AG04449 (cell line): ENCODE results near the gene HAO2.

Source experiments
- CTCF ChIA-PET: fragments of 350-600 bp; formaldehyde crosslinking; extraction: SDS; loops from one replicate; lab custom pipeline; 2021; ENCODE audit warnings: antibody characterized with exemption; lab: Yijun Ruan, JAX
- POLR2A ChIA-PET: fragments of 400-600, 350-600 bp; formaldehyde crosslinking; extraction: SDS; loops from one replicate; lab custom pipeline; 2020; ENCODE audit warnings: antibody characterized with exemption, inconsistent platforms; lab: Yijun Ruan, JAX
- DNase-seq: peaks from one replicate; pipeline ENCODE4 v3.0.0-alpha.2; 2010; ENCODE audit warnings: low read depth, low spot score
- H3K4me3 ChIP-seq: 2 replicates; pipeline ENCODE4 v1.5.1; 2011; ENCODE audit warnings: low read depth, mild to moderate bottlenecking, control low read depth, low read length
- CTCF ChIP-seq: IDR thresholded peaks from one replicate; pipeline ENCODE4 v1.5.1; 2011; ENCODE audit warnings: mild to moderate bottlenecking, moderate library complexity, low read length, control low read depth, inconsistent platforms; ENCODE audit not compliant: insufficient read depth; ENCODE audit errors: missing control alignments

Gene HAO2

GRCh38 chr1:119380983-119381662 is 12.5 kb downstream of the HAO2 start:
- H3K4me3 ChIP-seq: no peak overlapping the region
- POLR2A ChIA-PET: no interaction called here
- no peak for TF ChIP-seq CTCF
- CTCF ChIA-PET: no interaction called here
- no peak for DNase-seq

- no peak for DNase-seq
- TF ChIP-seq CTCF: no peak
- ChIA-PET CTCF (no interaction called here), POLR2A (no interaction called here)
- no peak overlapping the region for H3K4me3 ChIP-seq
Measured at GRCh38 chr1:119384591-119384990, 16.0 kb downstream of the HAO2 start.

- H3K4me3 ChIP-seq: no peak overlapping the region
- ChIA-PET CTCF (no interaction called here), POLR2A (no interaction called here)
- DNase-seq: no peak
- TF ChIP-seq CTCF: no peak
Measured at GRCh38 chr1:119385650-119386049, 17.1 kb downstream of the HAO2 start.

- no peak for DNase-seq
- ChIA-PET CTCF (no interaction called here), POLR2A (no interaction called here)
- H3K4me3 ChIP-seq: no peak overlapping the region
- no peak for TF ChIP-seq CTCF
Measured at GRCh38 chr1:119387858-119388257, 19.3 kb downstream of the HAO2 start.

GRCh38 chr1:119388450-119388849 is 19.9 kb downstream of the HAO2 start:
- DNase-seq: no peak
- ChIA-PET POLR2A (no interaction called here), CTCF (no interaction called here)
- TF ChIP-seq CTCF: no peak
- H3K4me3 ChIP-seq: no peak overlapping the region

GRCh38 chr1:119390526-119390925 is 21.9 kb downstream of the HAO2 start:
- no peak for TF ChIP-seq CTCF
- CTCF ChIA-PET: no interaction called here

More at GRCh38 chr1:119390526-119390925, 21.9 kb downstream of the HAO2 start:
- no peak overlapping the region for H3K4me3 ChIP-seq
- DNase-seq: no peak
- POLR2A ChIA-PET: no interaction called here
